Mesendoderm (in vitro differentiated cells): Measurements from ENCODE around the gene XXYLT1.

Source experiments
- DNase-seq: peaks from one replicate; pipeline ENCODE4 v3.0.0; 2013
- H2AK5ac ChIP-seq: 2 replicates; pipeline ENCODE4 v1.6.1; 2013; ENCODE audit warnings: low read length, inconsistent platforms
- H2BK120ac ChIP-seq: 2 replicates; pipeline ENCODE4 v1.6.1; 2013; ENCODE audit warnings: low read depth, mild to moderate bottlenecking, low read length, moderate library complexity, mixed read lengths
- H2BK15ac ChIP-seq: replicated peaks from 2 replicates; pipeline ENCODE4 v1.6.1; 2013; ENCODE audit warnings: low read depth, mild to moderate bottlenecking, moderate library complexity
- H2BK5ac ChIP-seq: 2 replicates; pipeline ENCODE4 v1.6.1; 2013; ENCODE audit warnings: low read length, inconsistent platforms
- H3K18ac ChIP-seq: 2 replicates; pipeline ENCODE4 v1.6.1; 2013; ENCODE audit warnings: mild to moderate bottlenecking, low read length, mixed read lengths
- H3K23ac ChIP-seq: one replicate; pipeline ENCODE4 v1.6.1; 2013; ENCODE audit warnings: low read length
- H3K27ac ChIP-seq: 2 replicates; pipeline ENCODE4 v1.5.1; 2013; ENCODE audit warnings: low read depth, mild to moderate bottlenecking, inconsistent platforms, low read length, moderate library complexity
- H3K27me3 ChIP-seq: 2 replicates; pipeline ENCODE4 v1.6.1; 2013; ENCODE audit warnings: low read length, control low read depth, mild to moderate bottlenecking, inconsistent platforms; ENCODE audit not compliant: insufficient read depth, poor library complexity
- H3K36me3 ChIP-seq: 2 replicates; pipeline ENCODE4 v1.6.1; 2013; ENCODE audit warnings: low read length, inconsistent platforms; ENCODE audit not compliant: control insufficient read depth, insufficient read depth
- H3K4ac ChIP-seq: one replicate; pipeline ENCODE4 v1.6.1; 2013; ENCODE audit warnings: low read depth, mild to moderate bottlenecking, low read length, moderate library complexity
- H3K4me1 ChIP-seq: 2 replicates; pipeline ENCODE4 v1.6.1; 2013; ENCODE audit warnings: low read depth, low read length, inconsistent platforms; ENCODE audit not compliant: control insufficient read depth
- H3K4me2 ChIP-seq: 2 replicates; pipeline ENCODE4 v1.6.1; 2013; ENCODE audit warnings: low read length
- H3K4me3 ChIP-seq: 2 replicates; pipeline ENCODE4 v1.5.1; 2013; ENCODE audit warnings: mild to moderate bottlenecking, low read length
- H3K56ac ChIP-seq: one replicate; pipeline ENCODE4 v1.6.1; 2013; ENCODE audit warnings: low read length
- H3K79me1 ChIP-seq: 2 replicates; pipeline ENCODE4 v1.6.1; 2013; ENCODE audit warnings: low read length, inconsistent platforms
- H3K79me2 ChIP-seq: 2 replicates; pipeline ENCODE4 v1.6.1; 2013; ENCODE audit warnings: mild to moderate bottlenecking, low read length; ENCODE audit not compliant: control insufficient read depth, insufficient read depth
- H3K9ac ChIP-seq: 2 replicates; pipeline ENCODE4 v1.6.1; 2013; ENCODE audit warnings: low read length, inconsistent platforms
- H4K5ac ChIP-seq: one replicate; pipeline ENCODE4 v1.6.1; 2013; ENCODE audit warnings: low read length
- H4K8ac ChIP-seq: one replicate; pipeline ENCODE4 v1.6.1; 2013; ENCODE audit warnings: low read depth, mild to moderate bottlenecking, control low read depth, low read length, moderate library complexity
- WGBS: extraction: QIAGEN DNeasy Blood & Tissue Kit; methylation state at CpG from one replicate; pipeline ENCODE4 v1.1.7; 2013; ENCODE audit warnings: low lambda C conversion rate, missing lambda C conversion rate; ENCODE audit not compliant: insufficient coverage; ENCODE audit errors: extremely low coverage; 5-methylcytosine and 5-hydroxymethylcytosine counted together

Gene XXYLT1

GRCh38 chr3:195116407-195117185, 154.4 kb downstream of the XXYLT1 start:
- Histone ChIP-seq H3K18ac (no peak overlapping the region), H3K4ac (no peak overlapping the region), H3K56ac (peak overlapping the region; percentile 44), H2AK5ac (peak overlapping the region; percentile 22), H3K23ac (no peak overlapping the region), H3K9ac (no peak overlapping the region), H3K79me2 (no peaks in the 10 kb centered on the region), H4K8ac (no peak overlapping the region), H3K79me1 (peaks cover 6% of the 10 kb centered on the region), H2BK5ac (peak overlapping the region; percentile 23), H3K36me3 (no peaks in the 10 kb centered on the region), H3K4me3 (no peak overlapping the region), H3K27me3 (no peaks in the 10 kb centered on the region), H4K5ac (no peak overlapping the region), H2BK120ac (no peak overlapping the region), H2BK15ac (no peak overlapping the region), H3K4me2 (no peak overlapping the region), H3K27ac (peak overlapping the region; percentile 13), H3K4me1 (peaks cover 11% of the 10 kb centered on the region)
- no CpG with 5 or more reads among the region's 5 CpGs for WGBS
- DNase-seq, result no peak

DNA sequence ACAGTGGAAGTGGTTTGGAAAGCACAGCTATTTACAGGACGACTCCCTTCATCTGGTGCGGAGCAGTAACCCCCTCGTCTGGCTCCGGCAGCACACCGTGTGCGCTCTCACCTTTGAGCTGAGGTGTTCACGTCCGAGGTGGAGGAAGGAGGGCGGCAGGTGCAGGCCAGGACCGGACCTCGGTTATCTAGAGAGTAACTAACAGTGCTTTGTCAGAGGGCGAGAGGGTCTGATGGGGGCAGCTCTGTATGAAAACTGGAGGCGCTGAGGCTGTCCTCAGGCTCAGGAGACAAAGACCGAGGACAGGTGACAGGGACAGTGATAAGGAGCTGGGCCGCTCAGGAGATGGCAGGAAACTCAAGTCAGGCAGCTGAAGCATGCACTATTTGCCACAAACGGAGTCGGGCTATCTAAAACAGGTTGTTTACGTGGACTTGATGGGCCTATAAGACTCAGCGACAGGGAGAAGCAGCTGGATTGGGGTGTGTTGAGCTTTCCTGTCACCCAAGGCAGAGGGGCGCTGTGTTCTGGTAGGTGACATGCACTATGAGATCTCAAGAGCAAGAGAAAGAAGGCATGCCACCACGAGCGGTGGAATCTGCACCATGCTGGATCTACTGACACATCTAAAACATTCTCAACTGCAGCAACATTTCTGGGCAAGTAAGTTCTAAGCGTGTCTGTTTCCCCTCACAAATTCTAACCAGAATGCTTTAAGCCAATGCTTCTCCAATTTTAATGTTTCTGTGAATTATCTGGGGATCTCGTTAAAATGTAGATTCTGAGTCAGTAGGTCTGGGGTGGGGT, 155.2 kb downstream of the XXYLT1 start:
- Histone ChIP-seq H3K27me3 (no peaks in the 10 kb centered on the region), H3K4ac (no peak overlapping the region), H3K36me3 (no peaks in the 10 kb centered on the region), H4K8ac (no peak overlapping the region), H3K23ac (no peak overlapping the region), H4K5ac (no peak overlapping the region), H3K9ac (no peak overlapping the region), H2BK5ac (no peak overlapping the region), H3K79me1 (peaks cover 6% of the 10 kb centered on the region), H3K4me3 (no peak overlapping the region), H3K4me2 (no peak overlapping the region), H2BK15ac (no peak overlapping the region), H3K18ac (no peak overlapping the region), H3K4me1 (peaks cover 11% of the 10 kb centered on the region), H3K79me2 (no peaks in the 10 kb centered on the region), H2BK120ac (no peak overlapping the region), H2AK5ac (no peak overlapping the region), H3K27ac (no peak overlapping the region), H3K56ac (no peak overlapping the region)
- no peak for DNase-seq
- WGBS, result no CpG with 5 or more reads among the region's 24 CpGs

DNA sequence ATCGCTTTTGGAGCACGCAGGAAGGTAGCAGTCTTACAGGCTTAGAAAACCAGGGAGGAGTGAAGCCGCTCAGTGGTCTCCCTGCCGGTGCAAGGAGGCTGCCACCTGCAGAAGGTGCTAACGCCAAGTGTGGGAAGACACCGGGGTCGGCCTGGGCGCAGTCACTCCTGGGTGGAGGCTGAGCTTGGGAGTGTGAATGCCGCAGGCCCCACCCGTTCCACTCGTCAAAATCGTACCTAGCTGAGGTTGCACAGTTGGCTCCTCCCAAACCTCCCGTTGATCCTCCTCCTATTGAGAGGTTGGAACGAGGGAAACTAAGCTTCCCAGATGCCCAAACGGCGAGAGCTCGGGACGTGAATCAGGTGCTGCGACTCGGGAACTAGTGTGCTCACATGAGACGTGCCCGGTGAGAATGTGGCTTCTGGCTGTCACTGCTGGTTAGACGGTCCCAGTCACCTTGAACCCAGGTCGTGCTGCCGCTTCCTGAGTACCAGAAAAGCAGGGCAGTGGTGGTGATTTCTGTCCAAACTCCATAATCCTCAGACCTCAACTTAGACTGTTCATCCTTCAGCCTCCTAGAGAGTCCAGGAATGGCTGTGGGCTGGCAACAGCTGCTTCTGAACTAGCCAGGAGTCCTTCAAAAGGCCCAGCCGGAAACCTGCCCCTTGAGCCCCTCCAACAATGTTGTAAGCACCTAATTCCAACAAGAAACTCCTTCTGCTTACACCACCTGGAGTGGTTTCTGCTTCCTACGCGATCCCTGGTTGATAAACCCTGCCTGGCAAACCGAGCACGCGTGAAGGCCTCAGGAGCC, 156.0 kb downstream of the XXYLT1 start:
- no peak for DNase-seq
- no CpG with 5 or more reads among the region's 31 CpGs for WGBS

DNA sequence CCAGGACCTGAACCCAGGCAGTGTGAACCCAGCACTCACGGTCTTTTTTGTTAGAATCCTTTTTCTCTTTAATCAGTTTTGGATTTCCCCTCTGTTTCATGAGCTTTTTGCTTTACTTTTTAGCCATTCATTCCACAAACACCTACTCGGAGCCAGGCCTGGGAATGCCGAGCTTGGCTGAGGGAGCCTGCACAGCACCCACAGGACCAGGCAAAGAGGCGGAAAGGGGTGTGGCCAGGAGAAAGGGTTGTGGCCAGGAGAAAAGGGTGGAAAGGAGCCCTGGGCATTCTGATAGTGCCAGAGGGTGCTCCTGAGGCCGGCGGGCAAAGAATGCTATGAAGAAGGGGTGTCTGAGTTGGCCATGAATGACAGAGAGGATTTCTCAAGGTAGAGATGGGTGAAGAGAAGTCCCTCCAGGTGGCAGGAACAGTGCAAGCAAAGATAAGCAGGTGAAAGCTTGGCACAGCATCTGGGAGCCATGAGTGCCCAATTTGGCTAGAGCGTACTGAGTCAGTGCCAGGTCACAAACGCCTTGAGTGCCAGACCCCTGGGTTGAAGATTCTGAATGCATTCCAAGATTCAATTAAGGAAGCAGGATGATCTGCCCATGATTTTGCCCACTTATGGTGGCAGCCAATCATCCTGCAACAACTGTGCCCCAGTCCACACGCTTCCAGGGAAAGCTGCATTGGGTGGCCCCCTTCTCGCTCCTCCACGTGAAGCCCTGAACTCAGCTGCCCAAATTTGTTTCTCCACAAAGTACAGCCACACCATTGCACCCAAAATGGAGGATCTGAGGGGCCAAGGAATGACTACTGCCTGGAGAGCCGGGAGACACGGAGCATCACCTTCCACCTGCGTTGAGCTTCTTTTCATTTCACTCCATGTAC, 157.2 kb downstream of the XXYLT1 start:
- Histone ChIP-seq H3K79me1 (peaks cover 9% of the 10 kb centered on the region), H3K27ac (no peak overlapping the region), H2BK15ac (no peak overlapping the region), H4K5ac (no peak overlapping the region), H3K56ac (no peak overlapping the region), H4K8ac (no peak overlapping the region), H3K36me3 (no peaks in the 10 kb centered on the region), H2BK5ac (no peak overlapping the region), H3K9ac (no peak overlapping the region), H3K4me3 (no peak overlapping the region), H3K4me2 (no peak overlapping the region), H2AK5ac (no peak overlapping the region), H3K4me1 (peaks cover 11% of the 10 kb centered on the region), H3K79me2 (no peaks in the 10 kb centered on the region), H3K4ac (no peak overlapping the region), H3K27me3 (no peaks in the 10 kb centered on the region), H2BK120ac (no peak overlapping the region), H3K18ac (no peak overlapping the region), H3K23ac (no peak overlapping the region)
- WGBS, result no CpG with 5 or more reads among the region's 14 CpGs
- DNase-seq, result no peak

More for the DNA sequence above, 156.0 kb downstream of the XXYLT1 start:
- H3K18ac ChIP-seq, result no peak overlapping the region
- peaks cover 6% of the 10 kb centered on the region for H3K79me1 ChIP-seq
- H3K27ac ChIP-seq, result no peak overlapping the region
- H2BK5ac ChIP-seq, result no peak overlapping the region
- peaks cover 11% of the 10 kb centered on the region for H3K4me1 ChIP-seq
- no peak overlapping the region for H4K8ac ChIP-seq
- H3K27me3 ChIP-seq, result no peaks in the 10 kb centered on the region
- no peak overlapping the region for H3K4me2 ChIP-seq
- no peak overlapping the region for H2AK5ac ChIP-seq
- H2BK120ac ChIP-seq, result no peak overlapping the region
- H3K56ac ChIP-seq, result no peak overlapping the region
- peak overlapping the region; percentile 18 for H3K23ac ChIP-seq
- H3K4me3 ChIP-seq, result no peak overlapping the region
- H3K36me3 ChIP-seq, result no peaks in the 10 kb centered on the region
- H4K5ac ChIP-seq, result no peak overlapping the region
- H2BK15ac ChIP-seq, result no peak overlapping the region
- H3K9ac ChIP-seq, result no peak overlapping the region
- no peaks in the 10 kb centered on the region for H3K79me2 ChIP-seq
- no peak overlapping the region for H3K4ac ChIP-seq

- no peaks in the 10 kb centered on the region for H3K36me3 ChIP-seq
- H2BK15ac ChIP-seq, result no peak overlapping the region
- no peak overlapping the region for H3K4ac ChIP-seq
- H3K9ac ChIP-seq, result no peak overlapping the region
- H3K18ac ChIP-seq, result no peak overlapping the region
- no peaks in the 10 kb centered on the region for H3K27me3 ChIP-seq
- no peak overlapping the region for H3K4me3 ChIP-seq
- DNase-seq, result no peak
- no peak overlapping the region for H3K4me2 ChIP-seq
- peaks cover 4% of the 10 kb centered on the region for H3K4me1 ChIP-seq
- H4K8ac ChIP-seq, result no peak overlapping the region
- WGBS, result no CpG with 5 or more reads among the region's 14 CpGs
- H3K27ac ChIP-seq, result no peak overlapping the region
- H3K79me1 ChIP-seq, result peaks cover 9% of the 10 kb centered on the region
- H2AK5ac ChIP-seq, result no peak overlapping the region
- H3K79me2 ChIP-seq, result no peaks in the 10 kb centered on the region
- H3K56ac ChIP-seq, result no peak overlapping the region
- H3K23ac ChIP-seq, result no peak overlapping the region
- H2BK5ac ChIP-seq, result no peak overlapping the region
- no peak overlapping the region for H4K5ac ChIP-seq
- no peak overlapping the region for H2BK120ac ChIP-seq
These were observed 157.9 kb downstream of the XXYLT1 start for GRCh38 chr3:195113048-195113447.
